Stimulated activated CD4-positive, alpha-beta T cell treated with anti-CD3 and anti-CD28 coated beads, Interleukin-12 subunit alpha, Interleukin-12 subunit beta, amount 100 ng/mL, for 48 hours (primary cell): ENCODE measurements around the gene CREB3L2.

Experiments used
- DNase-seq, 3 donors: peaks; one replicate each; pipeline ENCODE4 v3.0.0-alpha.2; 2020; ENCODE audit warnings: low read depth in 2 of 3, low spot score in 1 of 3

CREB3L2 gene

GRCh38 chr7:137878333-137878961, 123.4 kb downstream of the CREB3L2 start:
- no peak for DNase-seq

- DNase-seq: no peak
Measured at GRCh38 chr7:137877027-137877675, 124.7 kb downstream of the CREB3L2 start.

- DNase-seq: no peak
Measured at GRCh38 chr7:137875746-137876145, 126.1 kb downstream of the CREB3L2 start.

- DNase-seq: no peak
Measured at GRCh38 chr7:137873979-137874777, 127.7 kb downstream of the CREB3L2 start.

GRCh38 chr7:137873524-137873923, 128.4 kb downstream of the CREB3L2 start:
- DNase-seq: peak in 2 of 3 donors; percentile 30 to 41

GRCh38 chr7:137871170-137871915, 130.5 kb downstream of the CREB3L2 start:
- DNase-seq: no peak

- DNase-seq: no peak
Measured at GRCh38 chr7:137870684-137871083, 131.2 kb downstream of the CREB3L2 start.

- no peak for DNase-seq
Measured at GRCh38 chr7:137870078-137870477, 131.8 kb downstream of the CREB3L2 start.

GRCh38 chr7:137869260-137869659, 132.6 kb downstream of the CREB3L2 start:
- no peak for DNase-seq

- DNase-seq: no peak
Measured at GRCh38 chr7:137867289-137867688, 134.6 kb downstream of the CREB3L2 start.

GRCh38 chr7:137865764-137866163, 136.1 kb downstream of the CREB3L2 start:
- no peak for DNase-seq

- DNase-seq: no peak
Measured at GRCh38 chr7:137862964-137863363, 138.9 kb downstream of the CREB3L2 start.

GRCh38 chr7:137862358-137862757, 139.5 kb downstream of the CREB3L2 start:
- DNase-seq: no peak

GRCh38 chr7:137860542-137860941, 141.3 kb downstream of the CREB3L2 start:
- no peak for DNase-seq

GRCh38 chr7:137853053-137853452, 148.8 kb downstream of the CREB3L2 start:
- no peak for DNase-seq

- DNase-seq: no peak
Measured at GRCh38 chr7:137852108-137852507, 149.8 kb downstream of the CREB3L2 start.

GRCh38 chr7:137850972-137851945, 150.6 kb downstream of the CREB3L2 start:
- no peak for DNase-seq

- DNase-seq: no peak
Measured at GRCh38 chr7:137850571-137850970, 151.3 kb downstream of the CREB3L2 start.

- no peak for DNase-seq
Measured at GRCh38 chr7:137848095-137848494, 153.8 kb downstream of the CREB3L2 start.

GRCh38 chr7:137847568-137848050, 154.3 kb downstream of the CREB3L2 start:
- DNase-seq: no peak
